Retinal pigment epithelial cell (primary cell): ENCODE data around the gene BUB3.

ENCODE experiments used
- DNase-seq: peaks from one replicate; pipeline ENCODE4 v3.0.0-alpha.2; 2010; ENCODE audit warnings: low read depth
- H3K4me3 ChIP-seq: 2 replicates; pipeline ENCODE4 v1.5.1; 2011; ENCODE audit warnings: mild to moderate bottlenecking, low read length, control low read depth, moderate library complexity
- CTCF ChIP-seq: conservative IDR thresholded peaks from 2 replicates; pipeline ENCODE4 v1.5.1; 2011; ENCODE audit warnings: low read depth, low read length, control low read depth, inconsistent platforms

BUB3 gene

GRCh38 chr10:123203393-123204126, 49.4 kb downstream of the BUB3 start:
- H3K4me3 ChIP-seq = no peak overlapping the region
- no peak for TF ChIP-seq CTCF

GRCh38 chr10:123204127-123204461, 49.9 kb downstream of the BUB3 start:
- DNase-seq = no peak
- TF ChIP-seq CTCF = no peak
- no peak overlapping the region for H3K4me3 ChIP-seq

More at GRCh38 chr10:123203393-123204126, 49.4 kb downstream of the BUB3 start:
- no peak for DNase-seq

GRCh38 chr10:123205041-123205440, 50.8 kb downstream of the BUB3 start:
- no peak for DNase-seq
- TF ChIP-seq CTCF = no peak
- H3K4me3 ChIP-seq = no peak overlapping the region

- no peak for DNase-seq
- no peak overlapping the region for H3K4me3 ChIP-seq
- no peak for TF ChIP-seq CTCF
Observed at GRCh38 chr10:123212063-123212462, 57.9 kb downstream of the BUB3 start.

GRCh38 chr10:123212640-123213039, 58.4 kb downstream of the BUB3 start:
- no peak for DNase-seq
- TF ChIP-seq CTCF = no peak
- no peak overlapping the region for H3K4me3 ChIP-seq

- no peak for DNase-seq
- no peak for TF ChIP-seq CTCF
- H3K4me3 ChIP-seq = no peak overlapping the region
Observed at GRCh38 chr10:123213192-123213591, 59.0 kb downstream of the BUB3 start.
